Activated T-cell treated with anti-CD3 and anti-CD28 coated beads for 48 hours (primary cell): ENCODE results near the gene SAMD5.

Source experiments
- DNase-seq: peaks from one replicate; pipeline ENCODE4 v3.0.0-alpha.2; 2020; ENCODE audit warnings: low read depth

SAMD5 gene

DNA sequence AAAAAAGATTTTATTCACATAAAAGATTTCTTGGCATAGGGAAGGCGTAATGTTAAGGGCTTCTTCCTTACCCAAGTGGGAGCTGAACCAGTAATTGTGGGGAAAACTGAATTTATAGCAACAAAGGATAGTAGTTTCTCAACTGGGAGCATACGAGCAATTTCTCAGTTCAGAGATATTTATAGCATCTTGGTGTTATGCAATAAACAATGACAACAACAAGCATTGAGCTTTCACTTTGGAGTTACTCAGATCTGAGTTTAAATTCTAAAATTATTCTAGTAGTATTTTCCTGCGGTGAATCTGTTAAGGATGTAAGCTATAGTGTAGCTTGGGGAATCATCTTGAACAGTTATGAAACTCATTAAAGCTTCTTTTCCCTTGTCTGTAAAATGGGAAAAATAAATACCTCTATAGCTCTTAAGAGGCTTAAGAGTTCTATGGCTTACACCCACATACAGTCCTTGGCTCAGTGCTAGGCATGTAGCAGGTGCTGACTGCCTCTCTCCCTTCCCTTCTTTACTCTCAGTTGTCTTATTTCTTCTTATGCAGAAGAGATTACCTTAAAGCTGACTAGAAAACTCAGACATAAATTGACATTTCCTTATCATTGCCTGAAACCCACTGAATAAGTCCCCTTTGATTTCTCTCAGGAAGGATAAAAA is 58.8 kb downstream of the SAMD5 start:
- DNase-seq, result no peak

DNA sequence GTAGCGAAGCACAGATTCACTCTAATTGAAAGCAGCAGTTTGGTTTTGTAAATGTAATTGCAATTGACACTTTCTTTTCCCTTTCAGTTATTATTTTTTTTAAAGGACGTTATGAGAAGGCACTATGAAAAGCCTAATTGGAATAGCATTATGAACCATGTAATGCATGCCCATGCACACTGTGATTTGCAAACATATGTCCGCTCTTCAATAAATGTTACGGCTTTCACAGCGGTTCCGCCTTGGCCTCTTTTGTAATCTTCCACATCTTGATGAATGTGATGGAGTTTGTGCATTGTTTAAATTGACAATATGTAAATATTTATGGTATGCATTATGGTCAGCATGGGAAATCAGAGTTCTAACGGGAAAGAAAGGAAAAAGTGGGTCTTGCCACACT is 61.3 kb downstream of the SAMD5 start:
- no peak for DNase-seq

DNA sequence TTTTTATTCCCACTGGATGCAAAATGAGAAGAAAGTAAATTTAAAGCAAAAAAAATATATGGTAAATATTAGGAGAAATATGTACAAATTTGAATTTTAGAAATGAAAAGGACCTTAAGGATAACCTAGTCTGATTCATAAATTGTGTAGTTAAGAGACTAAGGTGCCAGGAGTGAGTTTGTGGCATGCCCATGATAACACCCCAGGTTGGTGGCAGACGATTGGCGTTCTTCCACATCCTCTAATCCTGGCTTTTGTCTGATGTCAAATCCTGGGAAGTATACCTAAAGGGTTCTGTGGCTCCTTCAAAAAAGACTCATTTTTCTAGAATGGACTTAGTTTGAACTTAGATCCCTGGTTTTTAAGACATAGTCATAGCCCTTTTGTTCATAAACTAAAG is 62.2 kb downstream of the SAMD5 start:
- no peak for DNase-seq

DNA sequence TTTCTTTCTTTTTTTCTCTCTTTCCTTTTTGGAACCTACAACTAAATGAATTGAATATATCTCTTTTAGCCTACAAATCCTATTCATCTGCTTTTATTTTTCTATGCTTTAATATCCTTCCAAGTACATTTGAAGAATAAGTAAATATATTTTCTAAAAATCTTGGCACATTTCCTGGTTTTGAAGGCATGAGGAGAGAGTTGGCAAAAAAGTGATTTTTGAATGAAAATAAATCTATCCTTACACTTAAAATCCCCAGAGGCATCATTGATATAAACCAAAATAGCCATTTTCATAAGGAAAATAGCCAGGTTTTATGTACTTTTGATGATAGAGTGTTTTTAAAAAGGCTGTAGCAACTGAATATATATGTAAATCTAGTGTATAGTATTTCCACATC is 69.0 kb downstream of the SAMD5 start:
- no peak for DNase-seq

DNA sequence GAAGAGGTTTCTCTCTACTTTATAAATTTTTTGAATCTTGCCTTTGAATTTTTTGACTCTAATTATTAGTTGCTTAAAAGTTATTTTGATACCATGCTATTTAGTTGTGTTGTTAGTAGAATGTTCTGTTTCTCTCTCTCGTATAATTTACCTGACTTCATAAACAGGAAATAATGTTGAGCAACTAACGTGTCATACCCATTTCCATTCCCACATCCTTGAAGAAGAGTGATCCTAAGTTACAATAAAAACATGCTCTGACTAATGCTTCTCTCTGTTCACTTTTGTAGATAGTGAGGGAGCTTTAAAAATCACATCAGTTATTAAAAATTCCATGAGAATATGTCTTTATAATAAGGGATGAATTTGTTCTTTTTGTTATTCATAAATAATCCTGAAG is 69.7 kb downstream of the SAMD5 start:
- DNase-seq, result no peak

DNA sequence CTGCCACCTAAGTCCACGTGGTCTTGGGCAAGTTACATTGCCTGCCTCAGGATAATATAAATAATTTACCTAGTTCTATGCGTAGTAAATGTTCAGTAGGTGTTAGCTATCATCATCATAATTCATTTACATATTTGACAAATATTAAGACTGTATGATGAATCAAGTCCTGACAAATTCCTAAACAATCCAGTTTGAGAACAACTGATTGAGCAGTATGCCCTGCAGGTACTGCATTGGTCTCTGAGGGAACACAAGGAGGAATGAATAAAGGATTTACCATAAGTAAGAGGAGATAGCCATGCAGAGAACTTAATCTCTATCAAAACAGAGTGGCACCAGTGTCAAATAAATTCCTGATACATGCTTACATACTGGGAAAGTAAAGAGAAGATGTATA is 70.4 kb downstream of the SAMD5 start:
- DNase-seq, result no peak

DNA sequence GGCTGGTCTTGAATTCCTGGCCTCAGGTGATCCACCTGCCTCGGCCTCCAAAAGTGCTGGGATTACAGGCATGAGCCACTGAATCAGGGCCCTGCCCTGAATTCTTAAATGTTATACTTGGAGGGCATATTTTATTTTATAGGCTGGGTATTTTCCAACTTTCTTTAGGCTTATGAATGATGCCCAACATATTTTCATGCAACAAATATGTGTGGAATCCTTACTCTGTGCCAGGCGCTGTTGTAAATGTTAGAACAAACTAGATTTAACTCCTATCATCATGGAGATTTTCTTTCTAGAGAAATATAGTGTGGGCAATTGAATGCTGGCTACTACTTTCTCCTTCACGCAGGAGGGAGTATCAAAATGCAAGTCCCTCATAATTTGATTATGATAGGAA is 71.2 kb downstream of the SAMD5 start:
- DNase-seq, result no peak

DNA sequence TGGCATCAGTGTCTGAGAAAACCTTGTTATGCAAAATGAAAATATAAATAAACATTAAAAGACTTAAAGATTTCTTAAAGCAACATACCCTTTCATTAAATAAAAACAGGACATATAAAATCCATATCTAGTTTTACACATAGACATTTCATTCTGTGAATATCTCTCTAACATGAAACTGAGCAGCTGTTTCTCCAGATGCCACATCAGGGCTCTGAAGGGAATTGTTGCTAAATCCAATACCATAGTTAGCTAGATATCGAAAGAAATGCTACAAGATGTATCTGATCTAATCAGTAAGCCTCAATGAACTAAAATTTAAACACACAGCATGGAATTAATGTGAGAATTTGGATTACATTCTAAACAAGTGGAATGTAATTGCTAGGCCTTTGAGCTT is 74.5 kb downstream of the SAMD5 start:
- DNase-seq, result no peak

DNA sequence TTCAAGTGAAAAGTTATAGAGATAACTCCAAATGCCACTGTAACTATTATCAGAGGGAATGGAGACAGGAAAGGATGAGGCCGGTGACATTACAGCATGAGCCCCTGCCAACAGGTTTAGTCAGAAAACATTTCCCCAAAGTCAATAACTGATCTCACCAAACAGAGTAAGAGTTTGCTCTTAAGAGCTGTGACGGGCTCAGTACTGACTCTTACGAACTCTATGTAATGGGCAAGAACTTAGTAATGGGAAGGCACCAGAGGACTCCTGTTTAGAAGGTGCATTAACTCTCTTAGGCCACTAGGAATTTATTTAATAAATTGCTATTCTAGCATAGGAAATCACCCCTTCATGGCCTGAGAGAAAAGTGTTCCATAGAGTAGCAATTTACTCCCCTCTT is 76.8 kb downstream of the SAMD5 start:
- no peak for DNase-seq

DNA sequence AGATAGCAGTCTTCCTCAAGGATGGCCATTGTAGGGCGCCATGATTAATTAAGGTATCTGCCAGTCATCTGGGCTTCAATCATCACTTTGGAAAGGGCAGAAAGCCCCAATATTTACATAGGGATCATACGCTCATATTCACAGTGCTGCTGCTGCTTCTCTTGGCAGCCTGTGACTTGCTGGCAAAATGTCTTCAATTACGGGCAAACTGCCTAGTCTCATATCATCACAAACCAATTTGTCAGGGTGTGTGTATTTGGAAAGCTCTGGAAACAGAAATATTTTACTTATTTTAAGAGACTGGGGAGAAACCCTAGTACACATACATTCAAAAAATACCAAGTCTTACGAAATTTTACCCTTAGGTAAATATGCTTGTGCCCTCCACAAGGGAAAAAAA is 77.6 kb downstream of the SAMD5 start:
- no peak for DNase-seq

DNA sequence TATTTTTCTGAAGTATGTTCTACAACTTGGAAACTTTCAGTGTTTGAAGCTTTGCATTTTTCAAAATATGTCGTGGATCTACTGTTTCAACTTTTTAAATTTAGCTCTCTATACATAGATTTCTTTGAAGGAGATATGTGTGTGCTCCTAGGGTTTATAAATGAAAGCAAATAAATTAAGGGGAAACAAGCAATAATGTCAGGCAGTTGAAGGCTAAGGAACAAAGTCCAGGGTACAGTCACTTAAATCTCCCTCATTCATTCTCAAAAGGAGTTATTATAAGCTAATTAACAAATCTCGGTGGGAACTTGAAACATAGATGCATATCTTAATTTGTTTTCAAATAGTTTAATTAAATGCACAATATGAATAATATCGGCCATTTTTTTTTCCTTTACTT is 79.4 kb downstream of the SAMD5 start:
- DNase-seq, result no peak

DNA sequence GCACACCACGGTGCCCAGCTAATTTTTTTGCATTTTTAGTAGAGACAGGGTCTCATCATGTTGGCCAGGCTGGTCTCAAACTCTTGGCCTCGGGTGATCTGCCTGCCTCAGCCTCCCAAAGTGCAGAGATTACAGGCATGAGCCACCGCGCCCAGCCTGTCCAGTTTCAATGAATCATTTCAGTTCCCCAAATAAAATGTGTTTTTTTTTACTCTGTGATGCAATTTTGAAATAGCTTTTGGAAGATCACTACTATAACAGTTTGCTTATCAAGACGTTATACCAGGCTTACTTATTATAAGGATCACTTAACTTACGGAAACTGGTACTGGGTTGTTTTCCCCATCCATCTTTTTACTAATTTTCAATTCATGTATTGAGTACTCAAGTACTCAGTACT is 80.0 kb downstream of the SAMD5 start:
- DNase-seq, result no peak

DNA sequence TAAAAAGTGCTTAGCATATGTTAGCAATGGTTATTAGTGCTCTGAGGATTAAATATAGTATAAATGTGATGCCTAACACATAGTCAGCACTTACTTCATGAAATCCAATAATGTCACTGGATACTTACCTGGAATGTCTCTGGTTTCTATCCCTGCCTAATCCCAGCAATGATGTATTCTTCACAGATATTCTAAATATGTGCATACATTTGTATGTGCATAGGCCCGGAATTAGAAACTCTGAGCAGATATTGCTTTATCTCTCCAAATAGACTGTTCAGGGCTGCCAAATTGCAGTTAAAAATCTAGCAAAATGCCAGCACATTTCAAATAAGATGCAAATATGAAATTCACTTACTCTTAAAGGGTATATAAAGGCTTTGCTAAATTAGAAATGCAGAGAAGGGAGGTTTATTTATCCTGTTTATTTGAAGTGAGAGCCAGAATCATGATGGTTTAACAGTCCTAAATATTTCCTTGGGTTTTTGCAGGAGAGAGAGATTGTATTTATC is 81.3 kb downstream of the SAMD5 start:
- no peak for DNase-seq

DNA sequence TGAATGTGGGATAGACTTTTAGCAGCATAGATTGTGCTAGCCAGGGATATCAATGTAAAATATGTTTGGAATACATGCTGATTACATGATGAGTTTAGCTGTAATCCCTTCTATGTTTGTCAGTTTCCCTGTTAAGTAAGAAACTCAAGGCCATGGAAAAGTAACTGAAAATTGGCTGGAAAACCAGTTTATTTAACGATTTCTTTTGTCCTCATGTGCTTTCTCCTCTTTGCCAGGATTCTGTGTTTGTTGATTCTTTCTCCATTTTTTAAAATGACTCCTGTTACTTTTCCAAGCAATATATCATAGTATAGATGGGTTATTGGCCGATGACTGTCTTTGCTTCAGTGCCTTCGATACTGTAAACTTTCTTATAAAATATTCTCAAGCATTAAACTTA is 87.5 kb downstream of the SAMD5 start:
- DNase-seq, result no peak

DNA sequence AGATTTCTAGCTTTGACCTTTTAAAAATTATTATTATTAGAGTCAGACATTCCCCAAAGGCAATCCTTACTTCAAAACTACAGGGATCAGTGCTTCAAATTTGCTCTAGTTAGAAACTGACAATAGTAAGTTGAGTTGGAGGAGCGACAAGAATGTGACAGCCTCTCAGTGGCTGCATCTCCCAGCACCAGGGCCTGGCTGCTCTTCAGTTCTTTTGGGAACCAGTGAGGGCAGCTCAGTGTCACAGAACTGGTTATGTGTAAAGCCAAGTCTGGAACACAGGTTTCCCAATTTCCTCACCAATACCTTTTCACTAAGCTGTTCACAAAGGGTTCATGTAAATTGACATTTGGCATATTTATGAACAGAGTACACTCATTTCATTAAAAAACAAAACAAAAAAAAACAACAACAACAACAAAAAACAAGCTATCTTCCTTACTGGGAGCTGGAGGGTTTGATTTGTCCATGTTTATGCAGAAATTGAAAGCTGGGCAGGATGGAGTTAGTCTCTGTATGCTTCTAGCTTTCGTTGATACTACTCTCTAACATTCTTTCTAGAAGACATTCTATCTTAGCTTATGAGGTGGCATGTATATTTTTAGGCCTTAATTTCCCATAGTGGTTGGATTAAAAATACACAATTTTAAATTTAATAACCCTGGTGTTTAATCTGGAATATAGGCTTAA is 95.0 kb downstream of the SAMD5 start:
- no peak for DNase-seq

DNA sequence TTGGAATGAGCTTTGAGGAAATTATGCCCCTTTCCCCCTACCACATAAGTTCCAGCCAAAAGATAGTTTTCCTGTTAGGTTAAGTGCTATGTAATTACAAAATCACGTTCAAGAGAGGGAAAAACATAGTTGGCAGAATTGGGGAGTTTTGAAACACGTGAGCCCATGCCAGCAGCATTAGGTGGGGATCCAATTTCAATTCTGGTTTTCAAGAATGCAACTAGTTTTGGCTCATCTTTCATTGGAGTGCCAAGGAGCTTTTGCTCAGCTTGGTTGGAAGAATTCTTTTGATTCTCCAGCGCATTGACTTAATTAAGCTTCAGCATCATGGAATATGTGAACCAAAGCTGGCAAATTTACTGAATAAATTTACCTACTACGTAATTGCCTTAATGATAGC is 95.9 kb downstream of the SAMD5 start:
- no peak for DNase-seq

DNA sequence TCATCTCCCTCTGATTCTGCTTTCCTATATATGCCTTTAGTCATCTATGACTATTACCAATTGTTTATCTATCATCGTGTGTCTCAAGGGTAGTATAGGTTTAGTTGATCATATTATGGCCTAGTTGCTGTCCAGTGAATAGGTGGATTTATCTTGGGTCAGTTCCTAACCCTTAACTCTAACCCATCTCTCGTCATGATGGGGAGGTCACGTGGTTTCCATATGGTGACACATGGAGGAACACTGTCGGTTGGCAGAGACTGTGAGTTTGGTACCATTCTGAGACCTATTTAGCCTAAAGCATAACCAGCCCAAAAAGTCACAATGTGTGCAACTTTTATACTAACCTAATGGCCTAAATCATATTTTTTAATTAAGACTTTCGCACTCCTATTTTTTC is 103.5 kb downstream of the SAMD5 start:
- DNase-seq, result no peak

DNA sequence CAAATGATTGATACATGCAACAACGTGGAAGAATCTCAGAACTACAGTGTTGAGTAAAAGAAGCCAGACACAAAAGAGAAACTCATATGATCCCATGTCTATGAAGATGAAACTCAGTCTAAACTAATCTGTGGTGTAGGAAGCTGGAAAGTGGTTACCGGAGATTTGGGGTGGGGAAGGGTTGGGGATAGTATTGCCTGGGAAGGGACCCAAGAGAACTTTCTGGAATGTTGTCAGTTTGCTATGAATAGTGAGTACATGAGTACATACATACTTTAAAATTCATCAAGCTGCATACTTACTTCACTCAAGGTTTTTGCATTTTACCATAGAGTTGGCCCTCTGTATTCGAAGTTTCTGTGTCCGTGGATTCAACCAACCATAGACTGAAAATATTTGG is 106.0 kb downstream of the SAMD5 start:
- DNase-seq, result no peak

DNA sequence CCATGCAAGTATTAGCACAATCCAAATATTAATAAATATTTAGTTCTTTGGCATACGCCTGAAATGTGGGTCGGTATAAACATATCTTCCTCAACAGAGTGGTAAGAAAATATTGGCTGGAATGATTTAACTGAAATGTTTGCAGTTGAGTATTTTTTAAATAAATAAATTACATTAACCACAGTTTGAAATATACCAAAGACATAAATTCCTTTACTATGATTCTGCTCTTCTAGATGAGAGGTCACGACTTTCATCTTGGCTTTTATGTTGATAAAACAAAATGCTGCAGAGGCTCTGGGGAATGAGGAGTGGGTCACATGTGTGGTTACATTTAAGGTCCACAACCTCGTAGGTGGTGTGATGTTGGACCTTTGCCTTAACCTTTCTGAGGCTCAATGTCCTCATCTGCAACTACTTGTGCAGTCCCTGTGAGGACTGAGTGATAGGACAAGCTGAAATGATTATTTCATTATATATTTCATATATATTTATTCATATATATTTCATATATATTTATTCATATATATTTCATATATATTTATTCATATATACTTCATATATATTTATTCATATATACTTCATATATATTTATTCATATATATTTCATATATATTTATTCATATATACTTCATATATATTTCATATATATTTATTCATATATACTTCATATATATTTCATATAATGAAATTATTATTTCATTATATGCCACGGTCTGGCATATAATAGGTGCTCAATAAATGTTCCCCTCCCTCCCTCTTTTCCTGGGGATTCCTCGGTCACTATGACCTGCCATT is 107.4 kb downstream of the SAMD5 start:
- DNase-seq, result no peak

DNA sequence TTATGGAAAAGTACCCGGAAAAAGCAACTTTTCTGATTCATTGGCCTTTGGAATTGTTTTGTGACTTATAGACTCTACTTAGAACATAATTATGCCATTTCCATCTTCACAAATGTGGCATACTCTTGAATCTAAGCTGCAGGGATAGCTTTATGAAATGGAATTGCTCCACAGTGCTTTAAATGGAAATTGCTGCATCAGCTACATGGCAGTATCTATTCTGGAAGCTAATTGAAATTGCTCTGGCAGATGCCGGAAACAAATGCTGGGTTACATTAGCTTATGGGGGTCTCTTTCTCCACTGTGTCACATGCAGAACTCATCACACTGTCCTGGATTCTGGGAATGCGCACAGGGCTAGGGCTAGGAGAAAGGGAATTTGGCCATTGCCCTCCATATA is 108.9 kb downstream of the SAMD5 start:
- DNase-seq, result no peak

DNA sequence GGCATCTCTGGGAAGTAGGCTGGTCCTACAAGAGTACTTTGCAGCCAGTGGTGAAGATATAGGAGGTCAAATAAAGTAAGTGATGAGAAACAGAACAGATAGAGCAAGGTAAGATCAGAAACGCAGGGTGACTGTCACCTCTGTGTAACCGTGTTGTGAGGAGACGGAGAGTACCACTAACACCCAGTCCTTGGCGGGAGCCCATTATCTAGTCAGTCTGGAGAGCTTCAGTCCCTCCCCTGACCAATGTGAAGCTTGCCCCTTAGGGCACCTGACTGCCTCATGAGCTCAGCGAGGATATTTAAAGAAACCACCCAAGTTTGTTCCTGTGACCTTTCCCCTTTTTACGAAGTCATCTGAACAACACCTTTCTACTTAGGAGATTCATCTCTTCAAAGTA is 110.0 kb downstream of the SAMD5 start:
- DNase-seq, result no peak

DNA sequence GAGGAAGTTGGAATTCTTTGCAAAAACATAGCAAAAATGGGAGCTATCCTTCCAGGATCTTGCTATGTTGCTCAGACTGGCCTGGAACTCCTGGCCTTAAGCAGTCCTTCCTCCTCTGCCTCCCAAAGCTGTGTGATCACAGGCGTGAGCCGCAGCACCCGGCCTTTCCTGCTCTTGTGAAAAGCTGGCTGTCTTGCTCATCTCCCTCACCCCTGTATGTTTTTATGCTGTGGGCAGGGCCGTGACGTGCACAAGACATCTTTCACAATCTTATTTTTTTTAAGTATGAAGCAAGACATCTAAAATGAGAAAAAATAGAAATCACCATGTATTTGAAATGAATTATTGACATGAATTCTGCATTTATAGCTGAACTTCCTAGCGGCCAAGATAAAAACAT is 110.4 kb downstream of the SAMD5 start:
- no peak for DNase-seq
